ENCODE measurements around the gene CDSN.
"Not testable (repeated sequence)": the region's sequence is repeated elsewhere in the genome, so short reads cannot be mapped to it uniquely, and the experiment has no call there.

Gene CDSN

DNA sequence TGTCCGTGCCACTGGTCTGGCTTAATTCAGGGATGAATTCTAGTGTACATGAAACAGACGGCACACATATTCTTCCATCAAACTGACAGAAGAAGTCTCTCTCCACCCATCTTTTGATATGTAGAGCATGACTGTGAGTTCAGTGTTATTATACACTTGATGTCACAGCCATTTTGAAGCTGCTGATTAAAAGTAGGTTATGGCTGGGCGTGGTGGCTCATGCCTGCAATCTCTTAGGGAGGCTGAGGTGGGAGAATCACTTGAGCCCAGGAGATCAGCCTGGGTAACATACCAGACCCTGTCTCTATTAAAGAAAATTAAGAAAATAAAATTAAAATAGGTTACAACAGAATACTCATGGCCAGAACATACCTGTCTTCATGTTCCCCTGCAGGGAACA, 28.6 kb downstream of the CDSN start:
- no peak for FAIRE-seq
- DNase-seq (ENCODE audit: insufficient read length, low spot score), result no peak

DNA sequence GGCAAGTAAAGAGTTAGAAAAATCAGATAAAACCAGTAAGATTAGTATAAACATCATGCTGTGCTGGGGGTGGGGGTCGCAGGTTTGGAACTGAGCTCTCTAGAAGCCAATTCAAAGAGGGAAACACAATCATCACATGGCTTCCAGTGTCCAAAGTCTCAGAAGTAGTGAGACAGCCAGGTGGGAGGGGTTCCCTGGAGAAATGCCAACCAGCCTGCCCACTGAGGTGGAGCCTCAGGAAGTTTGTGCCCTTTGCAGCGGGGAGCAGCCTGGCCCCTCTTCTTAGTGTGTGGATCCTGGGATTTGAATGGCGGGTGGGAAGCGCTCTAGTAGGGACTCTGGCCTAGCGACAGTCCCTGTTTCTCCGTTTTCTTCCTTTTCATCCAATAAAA, 29.3 kb downstream of the CDSN start:
- FAIRE-seq, result no peak
- no peak for DNase-seq (ENCODE audit: insufficient read length, low spot score)

DNA sequence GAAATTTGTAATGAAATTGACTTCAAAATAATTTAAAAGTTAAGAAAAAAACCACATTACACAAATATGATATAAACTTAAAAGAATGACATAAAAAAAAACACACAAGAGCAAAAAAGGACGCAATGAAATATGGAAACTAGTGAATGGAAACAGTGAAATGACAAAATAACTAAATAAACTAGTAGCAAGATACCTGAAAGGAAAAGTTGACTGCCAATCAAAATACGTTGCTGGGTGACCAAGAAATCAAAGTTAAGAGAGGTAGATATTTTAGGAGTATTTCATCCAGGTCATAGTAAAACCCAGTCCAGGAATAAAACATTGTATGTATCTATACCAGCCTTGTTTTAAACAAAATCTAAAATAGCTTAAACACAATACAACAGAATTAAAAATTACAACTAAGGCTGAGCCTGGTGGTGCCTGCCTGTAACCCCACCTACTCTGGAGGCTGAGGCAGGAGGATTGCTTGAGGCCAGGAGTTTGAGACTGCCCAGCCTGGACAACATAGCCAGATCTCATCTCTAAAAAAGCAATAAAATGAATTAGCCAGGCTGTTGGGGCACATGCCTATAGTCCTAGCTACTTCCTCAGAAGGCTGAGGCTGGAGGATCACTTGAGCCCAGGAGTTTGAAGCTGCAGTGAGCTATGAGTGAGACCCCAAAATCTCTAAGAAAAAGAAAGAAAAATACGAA, 29.8 kb downstream of the CDSN start:
- no peak for FAIRE-seq

DNA sequence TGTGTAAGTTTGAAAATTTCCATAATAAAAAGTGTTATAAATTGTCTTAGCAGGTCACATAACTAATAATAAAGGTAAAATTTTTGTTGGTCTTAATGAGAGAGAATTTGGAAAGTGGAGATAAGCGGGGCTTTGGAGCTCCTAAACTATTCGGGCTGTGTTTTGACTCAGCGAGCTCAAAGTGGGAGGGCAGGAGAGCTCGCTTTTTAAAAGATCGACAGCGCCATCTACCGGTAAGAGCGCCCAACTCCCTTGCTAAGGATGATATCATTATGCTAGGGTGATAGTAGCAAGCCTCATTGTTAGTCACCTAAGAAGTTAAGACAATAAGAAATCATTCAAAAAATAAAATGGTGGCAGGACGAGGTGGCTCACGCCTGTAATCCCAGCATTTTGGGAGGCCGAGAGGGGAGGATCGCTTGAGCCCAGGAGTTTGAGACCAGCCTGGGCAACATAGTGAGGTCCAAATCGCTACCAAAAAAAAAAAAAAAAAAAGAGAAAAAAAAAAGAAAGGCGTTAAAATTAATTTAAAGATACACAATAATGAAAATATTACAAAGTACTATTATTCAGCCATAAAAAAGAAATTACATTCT, 32.7 kb downstream of the CDSN start:
- FAIRE-seq, result peak; percentile 89

More for the DNA sequence above, 29.8 kb downstream of the CDSN start:
- no peak for DNase-seq (ENCODE audit: insufficient read length, low spot score)

DNA sequence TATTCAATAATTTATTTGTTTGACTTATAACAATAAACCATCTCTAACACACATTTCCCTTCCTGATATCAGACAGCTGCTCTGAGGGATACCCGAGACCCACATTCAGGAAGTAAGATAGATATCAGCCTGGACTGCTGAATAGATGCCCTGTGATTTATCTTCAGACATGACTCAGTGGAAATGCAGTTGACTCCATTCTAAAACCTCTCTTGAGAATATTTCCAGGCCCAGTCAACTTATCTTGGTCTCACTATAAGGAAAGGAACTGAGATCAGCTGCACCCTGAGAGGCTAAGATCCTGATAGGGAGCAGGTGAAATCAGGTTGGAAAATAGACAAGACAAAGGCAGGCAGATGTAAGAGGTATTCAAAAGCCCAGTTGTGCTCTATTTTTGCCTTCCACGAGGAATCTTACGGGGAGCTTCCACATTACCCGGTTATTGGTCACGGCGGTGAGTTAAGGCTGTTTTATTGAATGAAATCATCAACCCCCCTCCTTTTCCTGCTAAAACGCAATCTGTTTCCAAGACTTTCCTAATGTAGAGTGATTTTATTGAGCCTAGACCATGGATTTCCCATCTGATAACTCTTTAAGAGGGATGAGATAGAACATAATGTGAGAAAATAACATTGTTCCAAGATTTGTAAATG, 33.3 kb downstream of the CDSN start:
- DNase-seq (ENCODE audit: insufficient read length, low spot score) (no peak), FAIRE-seq (no peak)

More for the DNA sequence above, 32.7 kb downstream of the CDSN start:
- peak; percentile 80 for DNase-seq (ENCODE audit: insufficient read length, low spot score)

DNA sequence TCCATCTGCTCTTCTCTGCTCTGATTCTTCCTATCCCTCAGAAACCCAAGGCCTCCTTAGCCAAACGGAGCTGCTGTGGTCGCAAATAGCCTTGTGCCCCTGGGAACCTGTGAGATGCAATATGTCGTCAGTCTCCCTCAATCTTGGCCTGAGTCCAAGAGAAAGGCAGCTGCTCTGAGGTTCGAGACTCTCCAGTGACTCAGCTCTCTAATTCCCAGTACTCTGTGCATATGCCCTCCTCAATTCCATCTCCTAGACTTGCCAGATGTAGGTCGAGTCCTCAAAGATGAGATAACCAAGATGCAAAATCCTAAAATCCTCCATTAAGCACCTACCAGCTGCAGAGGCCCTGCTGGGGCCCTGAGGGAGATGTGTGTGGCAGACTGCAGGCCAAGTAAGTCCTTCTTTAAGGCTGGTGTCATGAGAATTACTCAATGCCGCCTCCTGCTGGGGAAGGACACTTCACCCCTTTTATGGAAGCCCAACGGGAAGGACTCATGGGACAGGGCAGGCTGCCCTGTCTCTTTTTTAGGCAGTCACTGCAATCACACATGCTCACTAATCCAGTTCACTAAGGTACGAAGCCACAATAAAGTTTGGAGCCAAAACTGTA, 36.4 kb downstream of the CDSN start:
- no peak for FAIRE-seq
- no peak for DNase-seq (ENCODE audit: insufficient read length, low spot score)

DNA sequence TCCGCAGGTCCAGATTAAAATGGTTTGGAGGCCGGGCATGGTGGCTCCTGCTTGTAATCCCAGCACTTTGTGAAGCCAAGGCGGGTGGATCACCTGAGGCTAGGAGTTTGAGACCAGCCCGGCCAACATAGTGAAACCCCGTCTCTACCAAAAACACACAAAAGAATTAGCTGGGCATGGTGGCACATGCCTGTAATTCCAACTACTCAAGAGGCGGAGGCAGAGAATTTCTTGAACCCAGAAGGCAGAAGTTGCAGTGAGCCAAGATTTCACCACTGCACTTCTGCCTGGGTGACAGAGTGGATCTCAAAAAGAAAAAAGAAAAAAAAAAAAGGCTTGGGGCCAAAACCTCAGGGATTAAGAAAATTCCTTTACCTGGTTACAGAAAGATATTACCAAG, 38.4 kb downstream of the CDSN start:
- DNase-seq (ENCODE audit: insufficient read length, low spot score), result no peak
- no peak for FAIRE-seq

DNA sequence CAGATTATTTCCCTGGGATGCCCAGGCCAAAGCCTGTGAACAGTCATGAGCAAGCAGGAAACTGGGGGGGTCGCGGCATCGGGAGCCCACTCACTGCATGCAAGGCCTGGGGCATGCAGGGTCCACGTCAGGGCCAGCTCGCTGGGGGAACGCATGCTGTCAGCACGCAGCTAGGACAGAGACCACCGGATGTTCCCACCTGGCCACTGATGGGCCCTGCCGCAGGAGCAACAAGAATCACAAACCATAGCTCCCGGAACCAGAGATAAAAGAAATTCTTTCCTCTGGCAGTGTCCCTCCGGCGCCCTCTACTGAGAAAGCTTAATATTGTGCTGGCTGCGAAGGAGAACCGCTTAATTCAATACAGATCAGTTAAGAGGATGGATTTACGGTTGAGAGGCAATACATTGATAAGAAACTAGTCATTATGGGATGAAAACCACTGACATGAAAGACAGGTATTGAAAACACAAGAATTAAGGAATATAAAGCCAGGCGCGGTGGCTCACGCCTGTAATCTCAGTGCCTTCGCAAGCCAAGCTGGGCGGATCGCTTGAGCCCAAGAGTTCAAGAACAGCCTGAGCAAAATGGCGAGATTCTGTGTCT, 40.5 kb downstream of the CDSN start:
- DNase-seq (ENCODE audit: insufficient read length, low spot score), result peak; percentile 32
- FAIRE-seq, result peak; percentile 45

DNA sequence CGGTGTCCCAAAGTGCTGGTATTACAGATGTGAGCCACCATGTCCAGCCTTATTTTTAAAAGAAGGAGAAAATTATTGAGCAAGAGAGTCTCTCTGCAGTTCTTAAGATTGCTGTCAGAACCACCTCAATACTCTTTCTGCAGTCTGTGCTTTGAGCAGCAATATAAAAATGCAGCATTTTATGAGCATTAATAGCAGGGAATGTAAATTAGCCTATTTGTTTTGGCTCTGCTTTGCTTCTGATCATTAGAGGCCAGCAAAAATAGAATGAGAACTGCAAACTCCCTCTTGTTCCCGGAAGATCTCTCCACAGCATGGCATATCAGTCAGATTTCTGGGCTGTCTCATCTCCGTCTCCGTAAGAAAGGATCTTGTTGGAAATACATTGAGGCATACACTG, 43.6 kb downstream of the CDSN start:
- FAIRE-seq, result no peak
- DNase-seq (ENCODE audit: insufficient read length, low spot score), result no peak

DNA sequence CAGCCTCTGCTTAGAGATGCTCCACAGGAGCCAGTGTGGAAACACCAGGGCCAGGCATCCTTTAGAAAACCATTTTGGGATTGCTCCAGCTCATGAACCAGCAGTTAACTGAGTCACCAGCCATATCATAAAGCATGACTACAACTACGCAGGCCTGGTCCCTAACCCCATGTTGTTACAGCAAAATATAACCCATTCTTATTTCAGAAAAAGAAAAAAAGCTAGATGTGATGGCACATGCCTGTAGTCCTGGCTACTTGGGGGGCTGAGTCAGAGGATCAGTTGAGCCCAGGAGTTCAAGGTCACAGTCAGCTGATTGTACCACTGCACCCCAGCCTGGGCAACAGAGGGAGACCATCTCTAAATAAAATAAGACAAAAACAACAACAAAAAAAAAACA, 44.7 kb downstream of the CDSN start:
- FAIRE-seq (no peak), DNase-seq (ENCODE audit: insufficient read length, low spot score) (no peak)

DNA sequence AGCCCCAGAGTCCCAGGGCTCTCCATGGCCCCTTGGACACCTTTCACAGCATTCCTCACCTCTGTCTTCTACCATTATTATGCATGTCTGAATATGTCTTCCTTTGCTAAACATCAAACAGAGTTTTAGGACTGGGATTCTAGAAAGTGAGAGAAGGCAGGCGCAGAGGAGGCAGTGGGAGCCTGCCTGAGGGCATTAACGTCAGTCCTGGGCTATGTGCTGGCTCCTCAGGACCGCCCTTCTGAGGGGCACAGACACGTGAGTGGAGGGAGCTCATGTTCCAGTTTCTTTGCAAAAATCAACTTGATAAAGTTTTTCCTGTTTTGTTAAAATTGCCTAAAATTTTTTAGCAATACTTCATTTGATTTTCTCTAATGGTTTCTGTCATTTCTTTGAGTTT, 45.8 kb downstream of the CDSN start:
- FAIRE-seq, result no peak
- DNase-seq (ENCODE audit: insufficient read length, low spot score), result no peak

DNA sequence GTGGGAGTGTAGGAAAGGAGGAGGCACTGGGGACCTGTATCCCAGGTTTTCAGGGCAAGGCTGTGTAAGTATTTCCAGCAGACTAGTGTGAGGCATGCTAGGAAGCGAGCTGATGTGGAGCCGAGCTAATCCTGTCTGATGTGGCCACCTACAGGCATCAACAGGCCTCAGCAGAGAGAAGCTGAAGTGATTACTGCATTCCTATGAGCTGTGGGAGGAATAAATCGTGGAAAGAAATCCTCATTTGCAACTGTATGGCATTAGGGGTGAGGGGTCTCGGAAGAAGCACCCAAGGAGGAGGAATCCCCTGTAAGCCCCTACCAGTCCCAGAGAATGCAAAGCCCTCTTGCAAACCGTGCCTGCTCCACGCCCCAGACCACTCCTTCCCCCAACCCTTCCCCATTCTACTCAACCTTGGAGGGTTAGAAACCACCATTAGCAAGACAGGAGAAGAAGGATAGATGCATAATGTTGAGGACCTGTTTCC, 49.5 kb downstream of the CDSN start:
- FAIRE-seq (no peak), DNase-seq (ENCODE audit: insufficient read length, low spot score) (no peak)

DNA sequence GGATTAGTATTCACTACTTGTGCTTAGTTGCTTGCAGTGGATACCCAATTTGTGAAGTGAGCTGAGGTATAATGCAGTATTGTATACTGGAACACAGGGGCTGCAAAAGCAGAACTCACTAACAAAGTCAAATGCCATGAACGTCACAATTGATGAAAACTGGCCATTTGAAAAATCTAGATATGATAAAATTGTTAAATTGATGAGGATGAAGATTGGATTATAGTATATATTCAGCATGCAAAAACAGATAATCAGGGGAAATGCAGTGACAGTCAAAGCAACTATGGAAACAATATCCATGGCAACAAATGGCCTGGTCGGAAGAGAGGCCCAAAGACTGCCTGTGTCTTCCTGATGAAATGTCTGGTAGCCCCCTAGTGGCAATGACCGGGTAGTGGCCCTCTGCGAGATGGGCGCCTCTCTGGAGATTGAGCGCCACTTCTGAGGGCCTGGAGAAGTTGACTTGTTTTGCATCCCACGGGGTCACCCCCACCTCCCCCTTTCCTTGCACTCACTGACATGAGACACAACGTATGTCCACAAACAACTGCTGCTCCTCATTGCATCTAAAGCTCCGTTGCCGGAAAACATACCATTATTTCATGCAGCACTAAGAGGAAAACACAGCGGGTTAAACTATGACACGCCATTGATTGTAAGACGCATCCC, 51.4 kb downstream of the CDSN start:
- FAIRE-seq, result peak; percentile 63

DNA sequence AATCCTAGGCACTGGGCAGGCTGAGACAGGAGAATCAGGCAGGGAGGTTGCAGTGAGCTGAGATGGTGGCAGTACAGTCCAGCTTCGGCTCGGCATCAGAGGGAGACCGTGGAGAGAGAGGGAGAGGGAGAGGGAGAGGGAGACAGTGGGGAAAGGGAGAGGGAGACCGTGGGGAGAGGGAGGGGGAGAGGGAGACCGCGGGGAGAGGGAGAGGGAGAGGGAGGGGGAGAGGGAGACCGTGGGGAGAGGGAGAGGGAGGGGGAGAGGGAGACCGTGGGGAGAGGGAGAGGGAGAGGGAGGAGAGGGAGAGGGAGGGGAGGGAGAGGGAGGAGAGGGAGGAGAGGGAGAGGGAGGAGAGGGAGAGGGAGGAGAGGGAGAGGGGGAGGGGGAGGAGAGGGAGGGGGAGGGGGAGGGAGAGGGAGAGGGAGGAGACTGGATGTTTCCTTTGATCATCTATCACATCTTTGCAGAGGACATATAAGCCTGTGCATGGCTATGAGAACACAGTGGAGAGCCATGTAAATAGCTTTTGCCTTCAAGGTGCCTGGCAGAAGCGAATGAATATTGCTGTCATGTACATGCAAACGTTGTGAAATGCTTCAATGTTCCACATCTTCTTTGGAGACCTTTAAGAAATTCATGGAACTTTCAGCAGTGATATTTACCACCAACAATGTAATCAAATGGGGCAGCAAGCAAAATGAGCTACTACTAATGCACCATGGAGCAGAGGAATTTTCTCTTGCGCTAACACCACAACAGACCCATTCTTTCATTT, 52.2 kb downstream of the CDSN start:
- DNase-seq (ENCODE audit: insufficient read length, low spot score); FAIRE-seq: not testable (repeated sequence)

More for the DNA sequence above, 51.4 kb downstream of the CDSN start:
- peak; percentile 83 for DNase-seq (ENCODE audit: insufficient read length, low spot score)

DNA sequence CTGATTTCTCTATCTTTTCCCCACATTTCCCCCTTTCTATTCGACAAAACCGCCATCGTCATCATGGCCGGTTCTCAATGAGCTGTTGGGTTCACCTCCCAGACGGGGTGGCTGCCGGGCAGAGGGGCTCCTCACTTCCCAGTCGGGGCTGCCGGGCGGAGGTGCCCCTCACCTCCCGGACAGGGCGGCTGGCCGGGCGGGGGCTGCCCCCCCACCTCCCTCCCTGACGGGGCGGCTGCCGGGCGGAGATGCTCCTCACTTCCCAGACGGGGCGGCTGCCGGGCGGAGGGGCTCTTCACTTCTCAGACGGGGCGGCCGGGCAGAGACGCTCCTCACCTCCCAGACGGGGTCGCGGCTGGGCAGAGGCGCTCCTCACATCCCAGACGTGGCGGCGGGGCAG, 53.2 kb downstream of the CDSN start:
- DNase-seq (ENCODE audit: insufficient read length, low spot score); FAIRE-seq: not testable (repeated sequence)

DNA sequence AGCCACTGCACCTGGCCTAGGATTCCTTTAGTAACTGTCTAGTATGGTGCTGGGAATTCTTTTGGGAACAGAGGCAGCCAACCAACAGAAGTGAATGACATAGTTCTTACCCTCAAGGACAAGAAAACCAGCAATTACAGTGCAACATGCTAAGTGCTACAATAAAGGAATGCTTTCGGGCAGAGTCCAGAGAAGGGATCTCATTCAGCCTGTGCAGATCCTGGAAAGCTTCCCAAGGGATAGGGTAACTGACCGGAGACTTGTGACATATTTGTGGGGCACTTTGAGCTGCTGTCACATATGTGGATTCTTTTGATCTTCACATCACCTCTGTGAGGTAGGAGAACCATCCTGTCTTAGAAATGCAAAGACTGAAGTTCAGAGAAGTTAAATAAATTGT, 54.7 kb downstream of the CDSN start:
- no peak for DNase-seq (ENCODE audit: insufficient read length, low spot score)
- FAIRE-seq, result no peak

Data from GM19239 (cell line).